GM19324 (cell line): ENCODE measurements around the gene RASAL1.
A peak's percentile ranks its signal among the peaks of the same experiment; 100 is the strongest.

Experiments used
- ATAC-seq: cut with Tn5 transposase; IDR thresholded peaks from one replicate; pipeline ENCODE4 v1.9.1; 2021; ENCODE audit warnings: mild to moderate bottlenecking, moderate library complexity; ENCODE audit not compliant: unreplicated experiment, low FRiP score

RASAL1 gene

DNA sequence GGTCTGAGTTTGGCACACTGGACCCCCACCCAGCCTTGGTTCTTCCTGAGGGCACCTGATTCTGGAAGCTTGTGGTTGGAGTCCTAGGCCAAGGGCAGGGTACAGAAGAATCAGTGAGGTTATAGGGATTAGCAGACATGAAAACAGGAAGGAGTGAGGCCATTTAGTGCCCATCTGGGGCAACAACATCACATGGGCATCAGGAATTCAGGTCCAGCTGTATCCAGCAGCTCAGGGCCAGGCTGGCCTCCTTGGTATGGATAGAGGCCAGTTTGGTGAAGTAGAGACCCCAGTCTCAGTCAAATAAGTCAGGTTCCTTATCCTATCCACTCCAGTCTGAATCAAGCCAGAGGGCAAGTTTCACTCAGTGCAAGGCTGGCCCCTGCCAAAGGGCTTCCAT lies 36.2 kb downstream of the RASAL1 start:
- no peak for ATAC-seq

DNA sequence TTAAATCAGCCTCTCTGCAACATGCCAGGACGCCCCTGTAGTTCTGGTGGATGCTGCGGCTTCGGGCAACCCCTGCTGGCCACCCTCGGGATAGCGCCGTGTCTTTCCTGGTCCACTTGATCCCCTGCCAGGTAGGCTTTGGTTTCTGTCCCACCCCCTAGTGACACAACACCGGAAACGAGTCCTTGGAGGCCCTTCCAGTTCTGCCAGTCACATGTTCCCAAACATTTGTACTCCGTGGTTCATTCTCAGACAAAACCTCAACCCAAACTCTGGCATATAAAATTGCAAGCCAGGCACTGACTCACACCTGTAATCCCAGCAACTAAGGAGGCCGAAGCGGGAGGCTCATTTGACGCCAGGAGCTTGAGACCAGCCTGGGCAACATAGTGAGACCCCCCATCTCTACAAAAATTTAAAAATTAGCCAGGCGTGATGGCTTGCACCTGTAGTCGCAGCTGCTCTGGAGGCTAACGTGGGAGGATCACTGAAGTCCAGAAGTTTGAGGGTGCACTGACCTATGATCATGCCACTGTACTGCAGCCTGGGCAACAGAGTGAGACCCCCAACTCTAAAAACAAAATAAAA lies 37.0 kb downstream of the RASAL1 start:
- peak; percentile 50 for ATAC-seq

DNA sequence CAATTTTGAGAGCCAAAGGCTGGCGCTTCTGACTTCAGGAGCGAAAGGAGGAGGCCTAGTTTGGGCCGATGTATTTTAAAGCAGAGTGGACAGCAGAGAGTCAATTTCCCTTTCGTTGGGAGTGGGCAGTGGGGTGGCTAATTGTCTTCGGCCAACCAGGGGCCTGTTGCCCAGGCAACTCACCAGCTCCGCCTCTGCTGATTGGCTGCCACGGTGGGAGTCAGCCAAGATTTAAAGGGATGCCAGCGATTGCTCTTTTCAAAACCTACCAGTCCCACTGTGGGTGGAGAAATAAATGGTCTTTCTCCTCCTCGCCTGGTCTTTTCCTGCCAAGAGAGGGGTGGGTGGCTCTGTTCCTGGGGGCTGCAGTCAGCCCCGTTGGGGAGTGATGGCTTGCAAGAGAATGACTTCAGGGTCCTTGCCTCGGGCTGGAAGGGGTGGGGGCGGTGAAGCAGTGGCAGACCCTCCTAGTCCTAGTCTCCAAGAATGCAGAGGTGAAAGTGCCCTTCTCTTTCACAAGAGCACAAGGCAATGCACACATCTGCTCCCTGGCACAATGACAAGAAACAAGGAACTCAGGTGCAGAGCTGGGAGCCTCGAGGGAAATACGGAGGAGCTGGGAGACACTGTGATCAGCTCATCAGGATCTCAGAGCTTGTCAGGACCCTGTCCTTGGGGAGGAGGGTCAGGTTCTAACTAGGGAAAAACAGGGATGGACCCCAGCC lies 37.7 kb downstream of the RASAL1 start:
- no peak for ATAC-seq

DNA sequence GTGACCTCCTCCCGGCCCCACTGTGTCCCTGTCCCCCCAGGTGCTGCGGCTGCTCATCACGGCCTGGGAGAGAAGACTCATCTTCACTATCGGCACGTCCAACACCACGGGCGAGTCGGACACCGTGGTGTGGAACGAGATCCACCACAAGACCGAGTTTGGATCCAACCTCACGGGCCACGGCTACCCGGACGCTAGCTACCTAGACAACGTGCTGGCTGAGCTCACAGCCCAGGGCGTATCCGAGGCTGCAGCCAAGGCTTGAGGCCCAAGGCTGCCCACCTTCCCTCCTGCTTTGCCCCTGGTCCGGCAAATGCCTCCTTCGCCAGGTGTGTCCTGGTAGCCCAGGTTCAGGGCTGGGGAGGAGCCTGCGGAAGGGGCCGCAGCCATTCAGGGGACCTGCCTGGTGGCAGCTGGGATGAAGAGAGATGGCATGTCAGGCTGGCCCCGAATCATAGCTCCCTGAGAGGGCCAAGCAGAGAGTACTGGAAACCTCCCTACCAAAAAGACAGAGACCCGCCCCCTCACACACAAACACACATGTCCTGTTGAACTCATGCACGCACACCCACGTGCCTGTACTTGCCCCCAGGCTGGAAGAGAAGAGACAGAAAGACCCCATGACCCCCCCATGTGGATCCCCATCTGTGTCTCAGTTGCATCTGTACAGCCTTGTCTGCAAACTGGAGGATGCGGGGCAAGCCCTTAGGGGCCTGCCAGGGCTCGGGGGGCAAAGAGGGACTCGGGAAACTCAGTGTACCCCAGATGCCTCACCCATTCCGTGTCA lies 38.7 kb downstream of the RASAL1 start:
- no peak for ATAC-seq

DNA sequence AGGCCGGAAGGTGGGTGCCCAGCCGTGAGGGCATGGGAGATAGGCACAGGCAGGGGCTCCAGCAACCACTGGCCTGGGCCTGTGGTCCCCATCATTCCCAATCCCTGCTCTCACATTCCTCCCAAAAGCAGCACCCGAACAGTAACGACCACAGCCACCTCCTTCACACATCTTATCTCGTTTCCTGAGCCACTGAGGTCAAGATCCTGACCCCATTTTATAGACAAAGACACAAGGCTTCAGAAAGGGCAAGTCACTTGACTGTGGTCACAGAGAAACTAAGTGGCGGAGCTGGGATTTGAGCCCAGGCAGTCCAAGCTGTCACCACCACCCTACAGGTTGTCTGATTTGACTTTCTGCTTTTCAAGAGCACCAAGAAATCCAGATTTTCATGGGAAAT lies 40.2 kb downstream of the RASAL1 start:
- no peak for ATAC-seq

DNA sequence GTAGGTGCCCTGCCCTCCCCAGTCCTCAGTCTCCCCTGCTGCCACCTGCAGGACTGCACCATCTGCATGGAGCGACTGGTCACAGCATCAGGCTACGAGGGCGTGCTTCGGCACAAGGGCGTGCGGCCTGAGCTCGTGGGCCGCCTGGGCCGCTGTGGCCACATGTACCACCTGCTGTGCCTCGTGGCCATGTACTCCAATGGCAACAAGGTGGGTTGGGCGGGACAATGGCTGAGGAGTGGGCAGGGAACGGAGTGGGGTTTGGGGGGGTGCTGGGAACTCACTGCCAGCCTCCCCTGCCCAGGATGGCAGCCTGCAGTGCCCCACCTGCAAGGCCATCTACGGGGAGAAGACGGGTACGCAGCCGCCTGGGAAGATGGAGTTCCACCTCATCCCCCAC lies 40.8 kb downstream of the RASAL1 start:
- ATAC-seq = no peak

DNA sequence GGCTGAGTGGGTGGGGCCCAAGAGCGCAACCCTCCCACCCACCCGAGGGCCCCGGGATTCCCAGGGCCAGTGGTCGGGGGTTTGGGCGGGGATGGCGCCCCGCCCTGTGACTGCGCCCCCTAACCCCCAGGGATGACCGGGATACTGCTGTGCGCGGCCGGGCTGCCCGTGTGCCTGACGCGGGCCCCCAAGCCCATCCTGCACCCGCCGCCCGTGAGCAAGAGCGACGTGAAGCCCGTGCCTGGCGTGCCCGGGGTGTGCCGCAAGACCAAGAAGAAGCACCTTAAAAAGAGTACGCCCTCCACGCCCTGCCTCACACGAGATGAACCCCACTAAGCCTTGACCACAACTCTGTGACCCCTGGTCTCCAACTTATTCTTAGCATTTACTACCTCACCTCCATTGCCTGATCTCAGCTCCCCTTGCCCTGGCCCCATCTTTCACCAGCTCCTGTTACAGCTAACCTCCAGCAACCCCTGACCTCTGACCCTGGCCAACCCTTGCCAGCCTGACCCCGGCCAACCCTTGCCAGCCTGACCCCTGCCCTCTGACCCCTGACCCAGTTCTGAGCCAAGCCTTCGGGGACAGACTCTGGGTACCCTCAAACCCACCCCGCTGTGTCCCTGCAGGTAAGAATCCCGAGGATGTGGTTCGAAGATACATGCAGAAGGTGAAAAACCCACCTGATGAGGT lies 42.0 kb downstream of the RASAL1 start:
- no peak for ATAC-seq

DNA sequence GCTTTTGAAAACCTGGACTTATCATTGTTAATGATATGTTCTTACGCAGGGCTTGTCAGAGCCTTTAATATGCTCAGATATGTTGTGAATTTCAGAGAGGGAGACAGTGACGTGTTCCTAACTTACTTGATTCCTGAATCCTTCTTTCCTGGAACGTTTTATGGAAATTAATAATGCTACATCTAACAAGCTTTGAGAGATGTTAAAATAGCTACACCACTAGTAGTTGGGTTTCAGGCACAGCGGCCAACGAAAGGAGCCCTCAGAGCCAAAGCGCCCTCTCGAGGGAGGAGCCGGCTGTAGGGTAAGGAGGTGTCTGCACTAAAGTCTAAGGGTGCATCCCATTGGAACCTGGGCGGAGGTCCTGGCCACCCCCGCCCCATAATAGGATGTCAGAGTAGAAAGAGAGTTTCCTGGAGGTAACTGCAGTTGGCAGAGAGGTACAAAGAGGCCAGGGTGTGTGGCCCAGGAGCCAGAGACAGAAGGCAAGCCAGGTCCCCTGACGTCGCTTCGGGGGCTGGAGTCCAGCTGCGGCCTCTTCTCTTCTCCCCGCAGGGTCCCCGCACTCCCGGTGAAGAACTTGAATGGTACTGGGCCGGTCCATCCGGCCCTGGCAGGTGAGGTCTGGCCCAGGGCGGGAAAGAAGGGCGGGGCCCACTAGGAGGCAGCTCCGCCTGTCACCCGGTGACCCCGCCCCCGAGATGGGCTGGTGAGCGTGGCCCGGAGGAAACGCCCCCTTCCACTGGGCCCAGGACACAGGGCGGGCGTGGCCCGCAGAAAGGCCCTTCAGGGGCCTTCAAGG lies 42.8 kb downstream of the RASAL1 start:
- ATAC-seq = no peak

DNA sequence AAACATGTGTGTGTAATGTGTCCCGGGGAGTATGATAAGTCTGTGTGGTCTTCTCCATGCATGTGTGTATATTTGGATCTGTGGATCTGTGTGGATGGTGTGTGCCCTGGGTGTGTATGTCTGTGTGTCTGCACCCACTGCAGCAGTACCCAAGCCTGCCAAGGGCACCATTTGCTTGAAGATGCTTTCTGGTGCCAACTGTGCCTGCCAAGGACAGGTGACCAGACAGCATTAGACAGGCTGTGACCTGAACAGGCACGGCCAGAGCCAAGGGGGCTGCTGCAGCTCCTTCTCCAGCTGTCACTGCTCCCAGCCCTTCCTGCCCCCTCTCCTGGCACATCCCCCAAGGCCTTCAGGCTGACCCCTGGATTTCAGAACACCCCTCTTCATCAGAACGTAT lies 44.1 kb downstream of the RASAL1 start:
- ATAC-seq = no peak

DNA sequence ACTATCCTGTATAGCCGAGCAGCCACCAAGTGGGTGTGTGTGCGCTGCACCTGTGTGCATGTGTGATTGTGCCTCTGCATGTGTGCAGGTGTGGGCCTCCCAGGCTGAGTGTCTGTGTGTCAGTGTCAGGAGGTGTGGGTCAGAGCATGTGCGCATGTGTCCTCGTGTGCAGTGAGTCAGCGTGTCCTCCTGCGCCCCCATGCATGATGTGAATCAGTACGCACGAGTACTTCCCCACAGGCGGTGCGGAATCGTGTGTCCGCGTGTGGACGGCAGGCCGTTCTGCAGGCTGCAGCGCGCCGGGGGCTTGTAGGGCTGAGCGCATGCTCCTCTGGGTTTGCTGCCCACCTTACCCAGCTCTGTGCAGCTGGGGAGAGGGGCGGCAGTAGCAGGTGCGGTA lies 44.8 kb downstream of the RASAL1 start:
- no peak for ATAC-seq

DNA sequence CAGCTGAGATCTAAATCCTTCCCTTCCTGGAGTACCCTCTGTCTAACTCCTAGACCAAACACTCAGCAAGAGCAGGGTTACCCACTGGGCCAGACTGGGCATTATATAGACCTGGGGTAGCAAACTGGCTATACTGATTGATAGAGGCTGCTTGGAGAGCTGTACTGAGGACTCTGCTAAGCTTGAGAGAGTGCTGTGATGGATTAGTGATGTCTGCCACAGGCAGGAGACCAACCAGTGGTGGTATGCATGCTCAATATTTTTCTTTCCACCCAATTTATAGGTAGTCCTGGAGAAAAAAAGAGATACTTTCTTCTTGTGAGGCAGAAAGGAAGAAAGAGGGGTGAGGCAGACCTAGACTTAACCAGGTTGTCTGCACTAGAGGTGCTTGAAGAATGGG lies 45.7 kb downstream of the RASAL1 start:
- ATAC-seq = no peak

DNA sequence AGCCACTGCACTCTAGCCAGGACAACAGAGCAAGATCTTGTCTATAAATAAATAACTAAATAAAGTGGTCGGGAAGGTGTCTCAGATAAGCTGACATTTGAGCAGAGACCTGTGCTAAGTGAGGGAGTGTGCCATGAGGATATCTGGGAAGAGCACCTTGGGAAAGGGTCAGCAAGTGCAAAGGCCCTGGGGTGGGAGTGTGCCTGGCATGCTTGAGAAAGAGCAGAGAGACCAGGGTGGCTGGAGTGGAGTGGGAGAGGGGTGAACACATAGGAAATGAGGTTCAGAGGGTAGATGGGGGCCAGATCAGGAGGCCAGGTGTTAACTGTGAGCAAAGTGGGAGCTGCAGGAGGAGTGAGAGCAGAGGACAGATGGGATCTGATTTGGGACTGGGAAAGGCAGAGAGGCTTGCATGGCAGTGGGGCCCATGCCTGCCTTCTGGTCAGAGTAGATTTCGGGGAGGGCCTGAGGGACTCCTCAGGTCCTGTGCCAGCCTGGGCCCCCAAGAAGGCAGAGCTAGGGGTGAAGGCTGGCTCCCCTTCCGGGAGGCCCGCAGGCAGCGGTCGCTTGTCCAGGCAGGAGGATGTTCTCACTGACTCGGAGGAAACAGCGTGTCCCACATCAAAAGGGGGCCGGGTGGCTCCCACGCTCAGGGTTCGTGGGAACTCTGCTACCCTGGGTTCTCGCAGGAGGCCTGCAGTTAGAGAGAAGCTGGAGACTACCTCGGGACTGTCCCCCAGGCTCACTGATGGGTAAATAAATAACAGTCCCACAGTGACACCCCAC lies 46.4 kb downstream of the RASAL1 start:
- ATAC-seq = no peak

DNA sequence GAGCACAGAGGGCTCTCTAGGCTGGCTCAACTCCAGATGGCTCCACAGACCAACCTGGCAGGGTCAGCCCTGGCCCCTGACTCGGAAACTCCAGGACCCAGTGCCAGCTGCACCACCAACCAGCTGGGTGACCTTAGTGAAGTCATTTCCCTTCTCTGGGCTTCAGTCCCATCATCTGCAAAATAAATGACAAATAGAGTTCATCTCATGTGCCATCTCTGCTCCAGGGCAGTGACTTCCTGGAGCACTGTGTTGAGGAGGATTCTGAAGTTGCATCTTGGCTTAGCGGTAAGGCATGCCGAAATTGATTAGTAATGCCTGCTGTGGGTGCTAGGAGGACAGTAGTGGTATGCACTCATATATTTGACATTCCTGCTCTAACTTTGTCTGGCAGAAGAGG lies 47.5 kb downstream of the RASAL1 start:
- no peak for ATAC-seq

DNA sequence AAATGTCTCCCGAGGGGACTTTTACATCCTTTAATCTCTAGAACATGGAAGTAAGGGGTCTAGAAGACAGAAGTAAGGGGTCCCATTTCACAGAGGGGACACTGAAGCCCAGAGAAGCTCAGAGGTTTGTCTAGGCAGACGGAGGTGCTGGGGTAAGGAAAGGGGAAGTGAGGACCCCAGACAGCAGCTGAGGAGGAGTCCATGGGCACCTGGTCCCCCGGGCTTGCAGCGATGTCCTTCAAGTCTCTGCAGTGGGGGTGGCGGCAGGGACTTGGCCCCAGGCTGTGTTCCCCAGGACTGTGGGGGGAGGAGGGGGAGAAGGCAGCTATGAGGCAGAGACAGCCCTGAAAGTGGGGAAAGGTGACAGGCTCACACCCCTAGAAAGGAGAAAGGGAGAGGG lies 48.4 kb downstream of the RASAL1 start:
- no peak for ATAC-seq

DNA sequence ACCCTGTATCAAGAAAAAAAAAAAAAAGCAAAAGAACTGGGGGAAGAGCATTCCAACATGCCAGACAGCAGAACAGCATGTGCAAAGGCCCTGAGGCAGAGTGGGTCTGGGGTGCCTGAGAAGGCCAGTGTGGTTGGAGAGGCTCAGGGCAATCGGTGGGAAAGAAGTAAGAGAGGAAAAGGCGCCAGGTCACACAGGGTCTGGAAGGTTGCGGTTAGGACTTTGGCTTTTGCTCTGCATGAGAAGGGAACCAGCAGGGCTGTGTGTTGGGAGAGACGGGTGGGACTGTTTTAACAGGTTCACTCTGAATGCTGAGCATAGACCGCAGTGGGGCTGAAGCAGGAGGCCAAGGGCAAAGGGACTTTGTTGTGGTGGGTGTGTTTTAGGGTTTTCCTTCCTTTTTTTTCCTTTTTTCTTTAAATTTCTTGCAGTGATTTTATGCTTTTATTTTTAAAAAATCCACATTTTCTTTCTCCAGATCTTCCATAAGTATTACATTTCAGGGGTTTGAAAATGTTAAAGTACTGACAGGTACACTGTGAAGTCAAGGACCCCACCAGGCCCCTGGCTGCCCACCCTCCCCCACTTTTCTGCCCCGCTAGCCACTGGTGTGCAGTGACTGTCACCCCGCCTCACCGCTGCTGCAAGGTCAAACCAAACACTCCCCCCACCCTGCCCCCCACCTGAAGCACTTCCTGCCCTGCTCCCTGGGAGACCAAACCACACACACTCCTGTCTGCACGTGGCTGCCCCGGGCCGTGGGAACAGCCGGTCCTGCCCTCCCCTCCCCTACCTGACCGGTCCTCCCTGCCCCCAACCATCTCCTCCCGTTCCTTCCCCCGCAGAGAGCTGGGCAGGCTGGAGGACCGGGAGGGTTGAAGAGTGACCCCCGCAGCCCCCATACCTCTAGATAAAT lies 49.1 kb downstream of the RASAL1 start:
- ATAC-seq = no peak

DNA sequence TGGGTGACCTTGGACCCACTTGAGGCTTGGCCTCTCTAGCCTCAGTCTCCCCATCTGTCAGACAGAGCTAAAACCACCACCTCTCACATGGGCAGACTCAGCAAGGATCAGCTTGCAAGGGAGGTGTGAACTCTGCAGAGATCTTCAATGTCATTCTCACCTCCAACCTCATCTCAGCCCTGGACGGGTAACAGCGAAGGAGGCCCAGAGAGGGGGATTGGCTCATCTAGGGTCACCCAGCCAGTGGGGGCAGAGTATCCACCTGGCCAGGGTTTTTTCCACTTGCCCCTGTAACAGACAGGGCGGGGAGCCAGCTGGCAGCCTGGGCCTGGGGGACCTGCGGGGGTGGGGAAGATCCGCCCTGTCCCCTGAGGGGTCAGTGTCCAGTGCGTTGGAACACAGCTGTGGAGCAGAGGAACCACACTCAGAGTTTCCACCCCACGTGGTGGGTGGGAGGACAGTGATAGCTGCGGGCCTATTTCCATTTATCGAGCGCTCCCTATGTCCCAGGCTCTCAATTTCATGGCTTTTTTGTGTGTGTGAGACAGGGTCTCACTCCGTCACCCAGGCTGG lies 51.6 kb downstream of the RASAL1 start:
- ATAC-seq = no peak

DNA sequence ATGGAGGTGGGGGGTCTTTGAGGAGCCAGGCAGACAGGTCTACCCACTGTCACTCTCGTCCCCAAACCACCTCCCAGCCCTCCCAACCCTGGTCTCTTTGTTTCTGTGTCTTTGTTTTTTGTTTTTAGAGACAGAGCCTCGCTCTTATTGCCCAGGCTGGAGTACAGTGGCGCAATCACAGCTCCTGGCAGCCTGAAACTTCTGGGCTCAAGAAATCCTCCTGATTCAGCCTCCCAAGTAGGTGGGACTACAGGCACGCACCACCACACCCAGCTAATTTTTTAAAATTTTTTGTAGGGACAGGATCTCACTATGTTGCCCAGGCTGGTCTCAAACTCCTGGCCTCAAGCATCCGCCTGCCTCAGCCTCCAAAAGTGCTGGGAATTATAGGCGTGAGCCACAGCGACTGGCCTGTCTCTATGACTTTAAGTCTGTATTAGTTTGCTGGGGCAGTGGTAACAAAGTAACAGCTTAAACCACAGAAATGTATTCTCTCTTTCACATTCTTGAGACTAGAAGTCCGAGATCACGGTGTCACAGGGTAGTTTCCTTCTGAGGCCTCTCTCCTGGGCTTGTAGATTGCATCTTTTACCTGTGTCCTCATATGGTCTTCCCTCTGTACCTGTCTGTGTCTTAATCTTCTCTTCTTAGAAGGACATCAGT lies 52.9 kb downstream of the RASAL1 start:
- no peak for ATAC-seq

DNA sequence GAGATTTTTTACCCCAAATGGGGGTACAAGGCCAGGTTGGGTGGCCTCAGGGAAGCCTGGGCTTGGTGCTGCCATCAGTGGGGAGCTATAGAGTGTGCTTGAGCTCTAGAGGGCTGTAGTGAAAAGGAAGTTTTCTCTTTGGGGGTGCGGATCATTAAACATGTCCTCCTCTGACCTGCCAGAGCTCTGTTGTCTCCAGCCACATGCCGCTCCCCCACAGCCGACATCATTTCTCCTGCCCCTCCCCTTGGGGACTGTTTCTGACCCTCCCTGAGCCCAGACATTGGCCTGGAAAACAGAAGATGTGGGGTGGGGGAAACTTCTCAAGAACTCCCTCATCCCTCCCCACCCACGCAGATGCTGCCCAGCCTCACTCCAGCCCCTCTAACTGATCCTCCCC lies 53.7 kb downstream of the RASAL1 start:
- no peak for ATAC-seq
